T-helper 2 cell treated with Interferon-gamma antibody and Interleukin-4, amounts not matched to agents 100 ng/mL and 5 ng/mL, for 36 hours (primary cell): ENCODE data around the gene SUSD4. TPM values are rescaled to one million over a fixed set of nuclear protein-coding genes. Genes with fewer than 3 reads are reported as not detected.
"Not testable (repeated sequence)": the region's sequence is repeated elsewhere in the genome, so short reads cannot be mapped to it uniquely, and the experiment has no call there.

Experiments
- intact Hi-C: fragments of 100-400 bp; cut with micrococcal nuclease; formaldehyde crosslinking; loops from one replicate; pipeline ENCODE4 v1.15.1; 2023
- total RNA-seq: library from RNA; stranded (reverse); gene quantifications from 2 replicates; pipeline ENCODE4 v1.2.3, GENCODE V29; 2022

The SUSD4 gene, protein sequence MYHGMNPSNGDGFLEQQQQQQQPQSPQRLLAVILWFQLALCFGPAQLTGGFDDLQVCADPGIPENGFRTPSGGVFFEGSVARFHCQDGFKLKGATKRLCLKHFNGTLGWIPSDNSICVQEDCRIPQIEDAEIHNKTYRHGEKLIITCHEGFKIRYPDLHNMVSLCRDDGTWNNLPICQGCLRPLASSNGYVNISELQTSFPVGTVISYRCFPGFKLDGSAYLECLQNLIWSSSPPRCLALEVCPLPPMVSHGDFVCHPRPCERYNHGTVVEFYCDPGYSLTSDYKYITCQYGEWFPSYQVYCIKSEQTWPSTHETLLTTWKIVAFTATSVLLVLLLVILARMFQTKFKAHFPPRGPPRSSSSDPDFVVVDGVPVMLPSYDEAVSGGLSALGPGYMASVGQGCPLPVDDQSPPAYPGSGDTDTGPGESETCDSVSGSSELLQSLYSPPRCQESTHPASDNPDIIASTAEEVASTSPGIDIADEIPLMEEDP
- 1.7 and 2.4 TPM in 2 replicates for total RNA-seq

DNA sequence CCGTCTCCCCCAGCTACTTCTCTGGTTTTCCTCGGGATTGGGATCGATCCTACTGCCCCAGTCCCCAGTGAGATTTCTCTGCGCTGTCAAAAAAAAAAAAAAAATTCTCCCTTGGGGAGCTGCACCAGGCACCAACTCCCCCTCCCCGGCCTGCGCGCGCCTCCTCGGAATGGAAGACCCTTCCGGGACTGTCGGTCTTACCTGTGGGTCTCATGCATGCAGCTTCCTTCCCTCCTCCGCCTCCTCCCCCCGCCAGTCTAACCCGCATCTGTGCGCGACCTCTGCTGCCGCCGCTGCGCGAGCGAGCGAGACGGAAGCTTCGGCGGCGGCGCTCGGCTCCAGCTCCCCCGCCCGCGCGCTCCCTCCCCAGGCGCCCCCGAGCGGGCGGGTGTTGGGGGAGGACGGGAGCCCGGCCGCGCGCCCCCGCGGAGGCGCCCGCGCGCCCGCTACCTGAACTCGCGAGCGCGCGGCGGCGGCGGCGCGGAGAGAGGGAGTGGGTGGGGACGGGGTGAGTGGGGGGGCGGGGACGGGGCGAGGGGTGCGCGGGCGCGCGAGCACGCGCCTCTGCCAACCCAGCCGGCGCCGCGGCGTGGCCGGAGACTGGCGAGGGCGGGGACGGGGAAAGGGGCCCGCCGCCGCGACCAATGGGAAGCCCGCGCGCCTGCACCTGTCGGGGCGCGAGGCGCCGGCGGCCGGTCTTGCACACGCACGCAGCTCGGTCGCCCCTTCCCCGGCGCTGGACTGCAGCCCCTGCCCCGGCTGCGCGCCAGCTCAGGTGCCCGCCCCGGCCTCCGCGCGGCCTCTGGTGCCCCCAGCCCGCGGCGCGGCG lies at the start of gene SUSD4:
Gene SUSD4, minus strand, starts transcription at position 321 of the 829 bp plus-strand sequence. CDS start 751 bp downstream, outside the sequence.
- intact Hi-C loops, result loop anchor here (2.0 kb wide), 1 partner anchor 231 kb away; no protein-coding TSS in a partner anchor

- intact Hi-C loops, result no loop called here
Measured at GRCh38 chr1:223413216-223413615, 49.2 kb upstream of the SUSD4 start.

- intact Hi-C loops, result no loop called here
Measured at GRCh38 chr1:223411710-223412109, 47.7 kb upstream of the SUSD4 start.

DNA sequence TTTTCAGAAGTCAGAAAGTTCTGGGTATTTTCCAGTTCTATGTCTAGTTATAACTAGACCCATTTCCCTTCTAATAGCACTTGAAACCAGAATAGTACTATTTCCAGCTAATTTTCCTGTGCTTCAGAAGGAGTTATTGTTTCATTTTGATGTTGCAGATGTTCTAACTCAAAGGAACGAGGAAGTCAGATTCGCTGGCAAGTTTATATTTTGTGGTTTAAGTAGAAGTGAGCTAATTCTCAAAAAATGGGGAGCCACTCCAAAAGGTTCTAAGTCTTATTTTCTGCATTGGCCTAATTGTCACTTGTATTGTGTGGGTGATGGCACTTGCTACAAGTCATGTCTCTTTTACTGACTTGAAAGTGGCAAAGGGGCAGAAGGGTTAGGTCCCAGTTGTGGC lies 47.3 kb upstream of the SUSD4 start:
- intact Hi-C loops, result no loop called here

DNA sequence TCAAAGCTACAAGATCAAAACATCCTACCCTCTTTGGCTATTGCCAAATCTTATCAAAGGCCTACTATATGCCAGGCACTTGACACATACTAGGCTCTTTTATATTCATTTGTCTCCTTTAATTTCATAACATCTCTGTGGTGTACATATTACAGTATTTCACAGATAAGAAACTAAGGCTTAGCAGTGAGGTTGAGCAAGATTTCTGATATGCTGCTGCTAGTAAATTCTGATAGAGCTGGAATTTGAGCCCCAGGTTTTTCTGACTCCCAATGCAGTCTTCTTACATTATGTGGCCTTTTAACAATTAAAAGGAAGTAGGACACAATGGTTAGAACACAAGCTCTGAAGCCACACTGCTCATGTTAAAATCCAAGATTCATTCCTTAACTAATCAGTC lies 46.1 kb upstream of the SUSD4 start:
- intact Hi-C loops, result no loop called here

DNA sequence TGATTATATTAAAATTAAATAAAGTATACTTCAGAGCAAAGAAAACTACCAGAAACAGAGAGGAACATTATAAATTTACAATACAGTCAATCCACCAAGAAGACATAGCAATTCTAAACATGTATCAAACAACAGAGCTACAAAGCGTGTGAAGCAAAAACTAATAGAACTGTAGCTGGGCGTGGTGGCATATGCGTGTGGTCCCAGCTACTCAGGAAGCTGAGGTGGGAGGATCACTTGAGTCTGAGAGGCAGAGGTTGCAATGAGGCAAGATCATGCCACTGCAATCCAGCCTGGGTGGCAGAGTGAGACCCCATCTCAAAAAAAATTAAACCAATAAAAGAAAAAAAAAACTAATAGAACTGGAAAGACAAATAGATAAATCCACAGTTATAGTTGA lies 41.5 kb upstream of the SUSD4 start:
- intact Hi-C loops, result no loop called here

DNA sequence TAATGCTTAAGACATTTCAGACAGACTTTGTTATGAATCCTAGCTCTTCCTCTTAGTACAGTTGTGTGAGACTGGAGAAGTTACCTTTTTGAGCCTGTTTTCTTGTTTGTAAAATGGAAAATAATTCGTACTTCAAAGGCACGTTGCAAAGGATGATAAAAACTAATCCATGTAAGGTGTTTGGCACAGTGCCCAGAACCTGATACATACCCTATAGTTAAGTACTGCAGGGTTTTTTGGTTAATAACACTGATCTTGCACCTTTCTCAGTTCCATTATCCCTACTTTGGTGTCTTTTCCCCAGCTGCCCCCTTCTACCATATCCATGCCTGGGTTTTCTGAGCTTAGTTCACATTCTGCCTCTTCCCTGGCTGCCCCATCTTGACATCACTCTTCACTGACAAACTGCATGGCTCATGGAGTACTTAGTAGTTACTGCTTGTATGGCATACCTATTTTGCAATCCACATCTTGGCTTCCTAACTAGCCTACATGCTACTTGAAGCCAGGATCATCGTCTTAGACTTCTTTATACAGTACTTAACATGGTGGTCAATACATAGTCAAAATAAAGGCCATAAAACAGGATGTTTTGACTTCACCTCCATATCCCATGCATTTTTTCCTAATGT lies 39.3 kb upstream of the SUSD4 start:
- intact Hi-C loops, result no loop called here

GRCh38 chr1:223402790-223403142 lies 38.8 kb upstream of the SUSD4 start:
- intact Hi-C loops, result no loop called here

DNA sequence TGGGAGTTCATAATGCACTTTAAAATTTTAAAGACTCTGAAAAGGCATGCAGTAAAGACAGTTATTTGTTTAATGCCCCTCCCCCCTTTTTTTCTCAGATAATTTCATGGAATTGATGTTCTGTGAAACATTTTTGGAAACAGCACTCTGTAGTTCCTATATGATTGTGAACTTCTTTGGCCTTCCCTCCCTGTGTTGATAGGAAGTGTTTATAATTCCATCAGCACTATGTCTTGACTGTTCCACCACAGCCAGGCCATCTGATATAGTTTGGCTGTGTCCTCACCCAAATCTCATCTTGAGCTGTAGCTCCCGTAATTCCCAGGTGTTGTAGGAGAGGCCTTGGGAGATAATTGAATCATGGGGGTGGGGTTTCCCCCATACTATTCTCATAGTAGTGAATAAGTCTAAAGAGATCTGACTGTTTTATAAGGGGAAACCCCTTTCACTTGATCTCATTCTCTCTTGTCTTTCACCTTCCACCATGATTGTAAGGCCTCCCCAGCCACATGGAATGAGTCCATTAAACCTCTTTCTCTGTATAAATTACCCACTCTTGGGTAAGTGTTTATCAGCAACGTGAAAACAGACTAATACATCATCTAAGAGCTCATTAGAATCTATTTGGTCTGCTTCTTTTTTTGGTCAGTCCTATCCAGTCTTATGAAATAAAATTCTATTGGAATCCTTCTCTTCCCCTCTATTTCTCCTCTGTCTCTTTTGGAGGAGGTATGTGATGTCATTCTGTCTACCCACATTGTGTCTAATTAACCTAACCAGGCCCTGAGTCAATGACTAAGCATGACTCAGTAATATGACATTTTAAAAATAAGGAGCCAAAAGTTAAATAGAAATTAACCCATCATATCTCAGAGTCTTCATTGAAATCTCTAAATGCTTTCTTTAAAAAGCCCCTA lies 38.2 kb upstream of the SUSD4 start:
- intact Hi-C loops, result no loop called here

GRCh38 chr1:223399393-223399792 lies 35.4 kb upstream of the SUSD4 start:
- intact Hi-C loops, result not testable (repeated sequence)

DNA sequence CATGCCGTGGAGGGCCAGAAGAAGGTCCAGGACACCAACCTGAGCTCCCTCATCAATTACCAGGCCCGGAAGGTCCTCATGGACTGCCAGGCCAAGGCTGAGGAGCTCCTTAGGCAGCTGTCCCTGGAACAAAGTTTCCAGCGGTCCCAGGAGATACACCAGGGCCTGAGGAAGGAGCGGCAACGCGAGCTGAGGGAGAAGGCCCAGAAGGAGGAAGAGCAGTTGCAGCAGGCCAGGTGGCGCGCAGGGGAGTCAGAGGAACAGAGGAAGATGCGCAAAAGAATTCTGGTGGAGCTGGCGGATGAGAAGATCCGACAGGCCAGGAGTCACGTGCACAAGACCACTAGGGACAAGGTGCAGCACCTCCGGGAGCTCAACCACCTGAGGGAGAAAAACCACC lies 30.7 kb upstream of the SUSD4 start:
- intact Hi-C loops, result no loop called here

DNA sequence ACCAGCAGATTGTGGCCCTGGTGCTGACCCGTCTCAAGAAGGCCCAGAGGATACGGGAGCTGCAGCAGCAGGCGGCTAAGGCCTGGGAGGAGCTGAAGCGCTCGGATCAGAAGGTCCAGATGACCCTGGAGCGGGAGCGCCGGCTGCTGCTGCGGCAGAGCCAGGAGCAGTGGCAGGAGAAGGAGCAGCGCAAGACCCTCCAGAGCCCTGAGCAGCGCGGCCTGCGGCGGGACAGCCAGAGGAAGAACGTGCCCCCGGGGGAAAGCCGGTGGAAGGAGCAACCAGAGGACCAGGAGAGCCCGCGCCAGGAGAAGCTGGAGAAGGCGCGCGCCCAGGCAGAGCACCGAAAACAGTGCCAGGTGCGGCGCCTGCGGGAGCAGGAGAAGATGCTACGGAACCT lies 30.3 kb upstream of the SUSD4 start:
- intact Hi-C loops, result no loop called here

GRCh38 chr1:223393275-223394214 lies 29.6 kb upstream of the SUSD4 start, which contains the start of gene CCDC185:
Gene CCDC185 (plus strand): TSS chr1:223393415. CDS start chr1:223393476, 61 bp downstream.
- intact Hi-C loops, result no loop called here

- intact Hi-C loops, result no loop called here
Measured at GRCh38 chr1:223390618-223391017, 26.6 kb upstream of the SUSD4 start.

DNA sequence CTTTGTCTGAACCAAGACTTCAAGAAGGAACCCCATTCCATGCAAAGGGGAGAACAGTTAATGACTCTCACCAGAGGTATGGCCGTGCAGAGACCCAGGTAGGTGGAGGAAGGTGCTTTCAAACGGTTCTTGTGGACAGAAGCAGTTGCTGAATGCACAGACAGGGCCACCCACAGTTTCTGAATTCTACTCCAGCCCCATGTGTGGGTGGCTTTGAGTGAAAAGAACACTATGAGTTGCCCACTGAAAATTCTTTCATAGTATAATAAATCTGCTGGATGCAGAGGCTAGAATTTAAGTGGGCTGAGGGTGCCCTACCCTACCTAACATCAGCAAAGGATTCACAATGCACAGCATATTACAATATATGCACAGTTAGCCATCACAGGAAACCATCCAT lies 22.0 kb upstream of the SUSD4 start:
- intact Hi-C loops, result no loop called here

DNA sequence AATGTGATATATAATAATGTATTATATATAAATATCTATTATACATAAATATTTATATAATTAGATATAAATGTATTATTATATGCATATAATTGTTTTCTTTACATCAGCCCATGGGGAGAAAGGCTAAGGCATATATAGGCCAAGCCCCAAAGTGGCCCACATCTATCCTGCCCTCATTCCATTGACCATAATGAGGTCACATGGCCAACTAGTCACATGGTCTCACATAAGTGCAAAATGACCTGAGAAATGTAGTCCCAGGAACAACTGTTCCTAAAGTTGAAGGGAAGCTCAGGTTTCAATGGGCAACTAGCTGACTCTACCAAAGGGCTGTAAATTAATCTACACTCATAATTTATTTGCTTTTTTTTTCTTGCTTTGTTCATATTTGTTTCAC lies 14.8 kb upstream of the SUSD4 start:
- intact Hi-C loops, result no loop called here

- intact Hi-C loops, result no loop called here
Measured at GRCh38 chr1:223374064-223374610, 10.2 kb upstream of the SUSD4 start.

DNA sequence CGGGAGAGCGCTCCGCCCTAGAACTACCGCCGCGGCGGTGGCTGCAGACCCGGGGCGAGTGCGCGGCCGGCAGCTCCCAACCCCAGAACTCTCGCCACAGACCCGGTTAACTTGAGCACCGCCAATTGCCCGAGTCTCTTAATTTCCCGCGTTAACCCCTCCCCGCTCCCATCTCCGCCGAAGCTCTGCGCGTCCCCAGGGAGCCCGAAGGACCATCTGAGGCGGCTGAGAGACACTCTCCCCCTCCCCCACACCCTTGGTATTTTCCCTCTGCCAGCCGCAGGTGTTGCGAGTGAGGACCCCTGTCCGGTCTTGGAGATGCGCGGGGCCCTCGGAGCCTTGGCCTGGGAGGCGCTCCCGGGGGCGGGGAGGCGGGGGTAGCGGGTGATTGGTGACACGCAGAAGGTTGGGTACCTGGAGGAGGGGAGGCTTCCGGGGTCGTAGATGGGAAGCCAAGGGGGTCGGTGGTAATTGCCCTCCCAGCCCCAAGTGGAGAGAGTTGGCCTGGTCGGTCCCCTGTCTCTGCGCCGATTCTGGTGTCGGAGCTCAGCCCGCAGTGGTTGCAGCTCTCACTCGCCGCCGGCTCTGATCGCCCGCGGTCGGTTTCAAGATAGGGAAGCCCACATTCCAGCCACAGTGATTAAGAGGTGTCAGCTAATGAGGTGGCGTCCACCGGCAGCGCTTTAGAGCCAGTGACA lies 858 bp upstream of the SUSD4 start:
- intact Hi-C loops, result loop anchor here (2.0 kb wide), 1 partner anchor 232 kb away; no protein-coding TSS in a partner anchor
